Mucosa of descending colon (tissue), 3 donors: ENCODE data around the gene SCYL2. TPM values are rescaled to one million over a fixed set of nuclear protein-coding genes. Genes with fewer than 3 reads are reported as not detected.

Experiments
- ATAC-seq: fragments of 200-7000 bp; cut with Tn5 transposase; one replicate; pipeline ENCODE4 v1.9.1; 2020; ENCODE audit warnings: mild to moderate bottlenecking, moderate library complexity
- DNase-seq, 3 donors: peaks; one replicate each; pipeline ENCODE4 v3.0.0-alpha.2; 2020
- H3K36me3 ChIP-seq: fragments of 200-600 bp; one replicate; pipeline ENCODE4 v1.8.0; 2021; ENCODE audit warnings: low read depth, mild to moderate bottlenecking
- H3K4me1 ChIP-seq: fragments of 200-600 bp; one replicate; pipeline ENCODE4 v1.8.0; 2021; ENCODE audit warnings: low read depth, mild to moderate bottlenecking
- H3K4me3 ChIP-seq: fragments of 200-600 bp; one replicate; pipeline ENCODE4 v1.8.0; 2021; ENCODE audit warnings: mild to moderate bottlenecking
- H3K9me3 ChIP-seq: fragments of 200-600 bp; one replicate; pipeline ENCODE4 v1.8.0; 2021; ENCODE audit warnings: mild to moderate bottlenecking
- intact Hi-C, 2 donors: fragments of 100-400 bp; cut with DNase I in 1 of 2; cut with micrococcal nuclease in 1 of 2; formaldehyde crosslinking; loops; one replicate each; pipeline versions ENCODE4 v1.11.0 to v1.11.1; 2022; cut with DNase I, micrococcal nuclease
- total RNA-seq, 3 donors: library from RNA; stranded (reverse); fragmentation: NEBNext Ultra II Directional in 2 of 3; extraction: Animal tissue kit (Norgen Biotek cat#: 25700) in 2 of 3; gene quantifications; one replicate each; pipeline versions ENCODE4 v1.2.1 to v1.2.4, GENCODE V29; 2021 to 2023
- TF ChIP-seq, protein P1 (sequence below): fragments of 200-600 bp; IDR thresholded peaks from one replicate; pipeline ENCODE4 v1.8.0; 2022; ENCODE audit warnings: antibody characterized with exemption, mild to moderate bottlenecking
- donor health status: DM: no; HTN: no; CAD: no; lungs with moderate emphysema.
- donor health status: DM: no; HTN: no; CAD: no.
- donor health status: DM: no; HTN: yes; CAD: no.

Gene SCYL2
- total RNA-seq, 3 donors from 2014 or later = 56.8 to 64.6 (median 63.4) TPM

DNA sequence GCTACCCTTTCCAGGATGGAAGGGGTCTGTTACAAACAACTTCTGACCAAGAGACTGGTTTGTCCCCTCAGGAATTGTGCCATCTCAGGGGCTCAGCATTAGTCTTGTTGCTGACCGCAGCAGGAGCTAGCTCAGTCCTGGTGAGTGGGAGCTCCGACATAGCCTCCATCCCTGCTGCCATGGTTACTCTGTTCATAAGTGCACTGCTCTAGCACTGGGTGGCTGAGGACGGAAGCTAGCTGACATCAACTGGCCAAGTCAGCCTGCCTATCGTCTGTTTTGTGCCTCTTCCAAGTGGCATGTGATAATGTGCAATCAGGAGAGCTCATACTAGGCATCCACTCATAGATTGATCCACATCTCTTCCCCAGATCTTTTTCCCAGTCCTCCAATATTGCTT lies 97.3 kb downstream of the SCYL2 start:
- ATAC-seq = no peak
- TF ChIP-seq, protein P1, sequence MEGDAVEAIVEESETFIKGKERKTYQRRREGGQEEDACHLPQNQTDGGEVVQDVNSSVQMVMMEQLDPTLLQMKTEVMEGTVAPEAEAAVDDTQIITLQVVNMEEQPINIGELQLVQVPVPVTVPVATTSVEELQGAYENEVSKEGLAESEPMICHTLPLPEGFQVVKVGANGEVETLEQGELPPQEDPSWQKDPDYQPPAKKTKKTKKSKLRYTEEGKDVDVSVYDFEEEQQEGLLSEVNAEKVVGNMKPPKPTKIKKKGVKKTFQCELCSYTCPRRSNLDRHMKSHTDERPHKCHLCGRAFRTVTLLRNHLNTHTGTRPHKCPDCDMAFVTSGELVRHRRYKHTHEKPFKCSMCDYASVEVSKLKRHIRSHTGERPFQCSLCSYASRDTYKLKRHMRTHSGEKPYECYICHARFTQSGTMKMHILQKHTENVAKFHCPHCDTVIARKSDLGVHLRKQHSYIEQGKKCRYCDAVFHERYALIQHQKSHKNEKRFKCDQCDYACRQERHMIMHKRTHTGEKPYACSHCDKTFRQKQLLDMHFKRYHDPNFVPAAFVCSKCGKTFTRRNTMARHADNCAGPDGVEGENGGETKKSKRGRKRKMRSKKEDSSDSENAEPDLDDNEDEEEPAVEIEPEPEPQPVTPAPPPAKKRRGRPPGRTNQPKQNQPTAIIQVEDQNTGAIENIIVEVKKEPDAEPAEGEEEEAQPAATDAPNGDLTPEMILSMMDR = no peak
- no peaks in the 10 kb centered on the region for H3K36me3 ChIP-seq
- H3K4me3 ChIP-seq = no peak overlapping the region
- DNase-seq = no peak
- H3K9me3 ChIP-seq = no peaks in the 10 kb centered on the region
- H3K4me1 ChIP-seq = no peaks in the 10 kb centered on the region
- intact Hi-C loops = no loop called here

DNA sequence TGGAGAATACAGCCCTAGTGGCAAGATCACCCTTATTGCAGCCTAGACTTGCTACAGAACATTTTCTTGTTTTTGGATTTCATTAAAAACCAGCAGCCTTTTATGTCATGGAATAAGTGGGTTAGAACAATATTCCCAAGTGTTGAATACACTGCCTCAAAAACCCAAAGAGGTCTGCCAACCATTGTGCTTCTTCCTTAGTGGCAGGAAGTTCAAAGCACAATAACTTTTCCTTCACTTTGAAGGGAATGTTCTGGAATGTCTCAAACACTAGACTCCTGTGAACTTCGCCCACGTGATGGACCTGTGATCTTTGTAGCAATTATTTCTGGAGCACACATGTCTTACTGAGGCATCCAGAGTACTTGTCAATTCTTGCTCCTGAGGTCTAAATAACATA lies 98.4 kb downstream of the SCYL2 start:
- no peaks in the 10 kb centered on the region for H3K4me1 ChIP-seq
- ATAC-seq (no peak), DNase-seq (no peak)
- no peaks in the 10 kb centered on the region for H3K9me3 ChIP-seq
- no peak overlapping the region for H3K4me3 ChIP-seq
- no peaks in the 10 kb centered on the region for H3K36me3 ChIP-seq
- TF ChIP-seq, protein P1 = no peak
- intact Hi-C loops = no loop called here

DNA sequence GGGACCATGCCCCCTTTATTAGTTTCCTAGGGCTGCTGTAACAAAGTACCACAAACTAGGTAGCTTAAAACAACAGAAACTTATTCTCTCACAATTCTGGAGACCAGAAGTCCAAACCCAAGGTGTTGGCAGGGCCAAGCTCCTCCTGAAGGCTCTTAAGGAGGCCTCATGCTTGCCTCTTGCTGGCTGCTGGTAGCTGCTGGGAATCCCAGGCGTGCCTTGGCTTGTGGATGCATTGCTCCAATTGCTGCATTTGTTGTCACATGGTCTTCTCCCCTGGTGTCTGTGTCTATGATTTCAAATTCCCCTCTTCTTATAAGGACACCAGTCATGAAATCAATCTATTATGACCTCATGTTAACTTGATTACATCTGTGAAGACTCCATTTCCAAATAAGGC lies 101.1 kb downstream of the SCYL2 start:
- ATAC-seq (no peak), DNase-seq (no peak)
- TF ChIP-seq, protein P1 = no peak
- Histone ChIP-seq H3K36me3 (no peaks in the 10 kb centered on the region), H3K4me1 (no peaks in the 10 kb centered on the region), H3K4me3 (no peak overlapping the region), H3K9me3 (no peaks in the 10 kb centered on the region)
- intact Hi-C loops = no loop called here

DNA sequence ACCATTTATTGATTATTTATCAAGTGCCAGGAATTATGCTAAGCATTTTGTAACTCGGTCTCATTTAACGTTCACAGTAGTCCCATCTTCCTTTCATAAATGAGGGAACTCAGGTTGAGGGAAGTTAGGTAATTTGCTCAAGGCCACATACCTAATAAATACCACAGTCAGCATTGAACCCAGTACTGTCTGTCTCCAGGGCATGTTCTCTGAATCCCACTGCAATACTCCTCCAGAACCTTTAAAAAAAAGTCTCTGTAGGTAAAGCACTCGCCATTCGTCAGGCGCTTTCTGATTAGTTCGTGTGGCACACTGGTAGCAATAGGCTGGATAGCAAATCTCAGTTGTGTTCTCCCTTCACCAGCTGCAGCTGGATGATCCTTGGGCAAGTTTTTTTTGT lies 104.2 kb downstream of the SCYL2 start:
- no peaks in the 10 kb centered on the region for H3K9me3 ChIP-seq
- TF ChIP-seq, protein P1 = no peak
- DNase-seq (no peak), ATAC-seq (no peak)
- H3K4me1 ChIP-seq = no peaks in the 10 kb centered on the region
- no peak overlapping the region for H3K4me3 ChIP-seq
- H3K36me3 ChIP-seq = no peaks in the 10 kb centered on the region
- intact Hi-C loops = no loop called here

DNA sequence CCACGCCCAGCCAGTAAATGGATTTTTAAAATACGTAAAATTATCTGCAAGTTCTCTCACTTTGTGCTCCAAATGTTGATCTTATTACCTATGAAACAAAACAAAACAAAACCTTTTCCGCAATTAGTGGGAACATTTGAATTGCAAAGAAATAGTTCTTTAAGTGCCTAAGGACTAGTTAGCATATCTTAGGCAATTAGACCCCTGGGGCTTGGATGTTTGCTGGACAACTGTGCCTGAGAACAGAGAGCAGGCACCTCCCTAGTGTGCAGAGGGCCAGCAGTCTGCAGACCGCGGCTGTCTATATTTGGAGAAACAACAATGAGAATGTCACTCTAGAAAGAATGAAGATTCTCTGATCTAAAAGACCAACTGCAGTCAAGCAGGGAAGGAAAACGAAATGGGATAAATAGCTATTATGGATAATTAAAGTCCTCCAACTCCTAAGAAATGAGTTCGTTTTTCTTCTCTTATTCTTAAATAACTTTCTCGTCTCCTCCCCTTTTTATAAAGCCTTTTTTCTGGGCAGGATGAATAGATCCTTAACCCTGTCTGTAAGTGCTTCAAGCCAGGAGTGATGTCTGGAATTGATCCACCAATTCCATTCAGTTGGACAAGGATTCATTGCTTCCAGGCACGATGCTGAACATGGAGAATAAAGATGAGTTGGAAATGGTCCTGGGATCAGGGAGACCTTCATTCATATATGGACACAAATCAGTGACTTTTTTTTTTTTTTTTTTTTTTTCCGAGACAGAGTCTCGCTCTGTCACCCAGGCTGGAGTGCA lies 106.1 kb downstream of the SCYL2 start:
- TF ChIP-seq, protein P1 = no peak
- Histone ChIP-seq H3K36me3 (no peaks in the 10 kb centered on the region), H3K4me3 (no peak overlapping the region), H3K9me3 (no peaks in the 10 kb centered on the region), H3K4me1 (no peaks in the 10 kb centered on the region)
- ATAC-seq (no peak), DNase-seq (no peak)
- intact Hi-C loops = no loop called here
